GM18519 (cell line): ENCODE results near the gene SCCPDH.
"Not testable (repeated sequence)": the region's sequence is repeated elsewhere in the genome, so short reads cannot be mapped to it uniquely, and the experiment has no call there.

Experiments
- ATAC-seq: cut with Tn5 transposase; IDR thresholded peaks from one replicate; pipeline ENCODE4 v1.9.1; 2021; ENCODE audit warnings: mild to moderate bottlenecking, moderate library complexity; ENCODE audit not compliant: unreplicated experiment, low FRiP score

The SCCPDH gene

GRCh38 chr1:246705368-246705767, 18.8 kb upstream of the SCCPDH start:
- no peak for ATAC-seq

GRCh38 chr1:246708166-246708565, 16.0 kb upstream of the SCCPDH start:
- no peak for ATAC-seq

GRCh38 chr1:246709196-246709595, 15.0 kb upstream of the SCCPDH start:
- ATAC-seq = no peak

- ATAC-seq = no peak
These were observed 14.4 kb upstream of the SCCPDH start for GRCh38 chr1:246709835-246710234.

- ATAC-seq = no peak
These were observed 12.6 kb upstream of the SCCPDH start for GRCh38 chr1:246711548-246712003.

GRCh38 chr1:246712428-246712827, 11.8 kb upstream of the SCCPDH start:
- not testable (repeated sequence) for ATAC-seq

GRCh38 chr1:246719361-246719760, 4.8 kb upstream of the SCCPDH start:
- ATAC-seq = not testable (repeated sequence)

GRCh38 chr1:246720814-246721213, 3.4 kb upstream of the SCCPDH start:
- ATAC-seq = not testable (repeated sequence)

- ATAC-seq = no peak
These were observed 1.5 kb upstream of the SCCPDH start for GRCh38 chr1:246722720-246723119.

- no peak for ATAC-seq
These were observed 504 bp downstream of the SCCPDH start for GRCh38 chr1:246724731-246725095.

- no peak for ATAC-seq
These were observed 982 bp downstream of the SCCPDH start for GRCh38 chr1:246725191-246725590.

- ATAC-seq = no peak
These were observed 2.1 kb downstream of the SCCPDH start for GRCh38 chr1:246726255-246726679.

GRCh38 chr1:246726881-246727280, 2.7 kb downstream of the SCCPDH start:
- no peak for ATAC-seq

- no peak for ATAC-seq
These were observed 3.4 kb downstream of the SCCPDH start for GRCh38 chr1:246727594-246727993.

GRCh38 chr1:246728311-246728710, 4.1 kb downstream of the SCCPDH start:
- ATAC-seq = no peak

- ATAC-seq = not testable (repeated sequence)
These were observed 4.8 kb downstream of the SCCPDH start for GRCh38 chr1:246729040-246729439.

GRCh38 chr1:246730839-246731238, 6.6 kb downstream of the SCCPDH start:
- no peak for ATAC-seq

- not testable (repeated sequence) for ATAC-seq
These were observed 7.7 kb downstream of the SCCPDH start for GRCh38 chr1:246731873-246732272.

GRCh38 chr1:246733704-246734103, 9.5 kb downstream of the SCCPDH start:
- ATAC-seq = no peak

GRCh38 chr1:246734866-246735265, 10.7 kb downstream of the SCCPDH start:
- no peak for ATAC-seq

GRCh38 chr1:246735735-246736134, 11.5 kb downstream of the SCCPDH start:
- ATAC-seq = no peak

- ATAC-seq = no peak
These were observed 18.2 kb downstream of the SCCPDH start for GRCh38 chr1:246742396-246742795.

- ATAC-seq = not testable (repeated sequence)
These were observed 21.9 kb downstream of the SCCPDH start for GRCh38 chr1:246746155-246746554.
